PC-9 (cell line): Measurements from ENCODE around the gene FGD6. TPM values are rescaled to one million over a fixed set of nuclear protein-coding genes. Genes with fewer than 3 reads are reported as not detected.
"Not testable (repeated sequence)": the region's sequence is repeated elsewhere in the genome, so short reads cannot be mapped to it uniquely, and the experiment has no call there.

Experiments
- BruUV-seq: library from RNA; stranded (reverse); fragments of 400-500 nt; replicated peaks from 2 replicates; lab custom pipeline; 2021; lab: Mats Ljungman, UMichigan
- CTCF ChIA-PET: fragments of 300-600 bp; sonication (Branson Sonifier 250); formaldehyde crosslinking; loops from one replicate; lab custom pipeline; 2022; ENCODE audit warnings: antibody characterized with exemption; lab: Charles Lee
- POLR2A ChIA-PET: fragments of 300-600 bp; sonication (Branson Sonifier 250); formaldehyde crosslinking; loops from one replicate; lab custom pipeline; 2022; ENCODE audit warnings: antibody characterized with exemption; ENCODE audit not compliant: unreplicated experiment; lab: Charles Lee
- DNase-seq, 2 experiments: peaks; one replicate each; pipeline versions ENCODE4 v3.0.0 to v3.0.0-alpha.2; 2015 to 2022; ENCODE audit warnings: mixed read lengths in 1 of 2
- H2AFZ ChIP-seq: fragments of 200-600 bp; sonication (generic); 2 replicates; pipeline ENCODE4 v1.8.1; 2017; ENCODE audit warnings: antibody characterized with exemption
- H3F3A ChIP-seq: fragments of 200-600 bp; sonication (generic); 2 replicates; pipeline ENCODE4 v1.8.1; 2017; ENCODE audit warnings: antibody characterized with exemption, mild to moderate bottlenecking, low read depth; ENCODE audit not compliant: insufficient read depth
- H3K27ac ChIP-seq: fragments of 200-600 bp; sonication (generic); 2 replicates; pipeline ENCODE4 v1.6.1; 2016; ENCODE audit warnings: mixed run types
- H3K27me3 ChIP-seq: fragments of 200-600 bp; sonication (generic); 2 replicates; pipeline ENCODE4 v1.6.1; 2016; ENCODE audit warnings: low read depth, mixed run types; ENCODE audit not compliant: insufficient read depth
- H3K36me3 ChIP-seq: fragments of 200-600 bp; sonication (generic); 2 replicates; pipeline ENCODE4 v1.6.1; 2016; ENCODE audit warnings: low read depth, mixed run types
- H3K4me1 ChIP-seq: fragments of 200-600 bp; sonication (generic); replicated peaks from 2 replicates; pipeline ENCODE4 v1.6.1; 2016; ENCODE audit warnings: mixed run types; ENCODE audit not compliant: insufficient read depth
- H3K4me2 ChIP-seq: fragments of 200-600 bp; sonication (generic); 2 replicates; pipeline ENCODE4 v1.6.1; 2017; ENCODE audit warnings: mixed run types
- H3K4me3 ChIP-seq: fragments of 200-600 bp; sonication (generic); 2 replicates; pipeline ENCODE4 v1.6.1; 2016; ENCODE audit warnings: mixed run types
- H3K79me2 ChIP-seq: fragments of 200-600 bp; sonication (generic); 2 replicates; pipeline ENCODE4 v1.6.1; 2017; ENCODE audit warnings: low read depth, mixed run types
- H3K9me2 ChIP-seq: fragments of 200-600 bp; sonication (generic); 2 replicates; pipeline ENCODE4 v1.8.1; 2017; ENCODE audit warnings: mild to moderate bottlenecking; ENCODE audit not compliant: insufficient read depth
- H3K9me3 ChIP-seq: fragments of 200-600 bp; sonication (generic); 2 replicates; pipeline ENCODE4 v1.8.1; 2016; ENCODE audit warnings: low read depth; ENCODE audit not compliant: insufficient read depth
- H4K20me1 ChIP-seq: fragments of 200-600 bp; sonication (generic); 2 replicates; pipeline ENCODE4 v1.8.1; 2017; ENCODE audit not compliant: insufficient read depth
- CTCF ChIP-seq: fragments of 200-600 bp; sonication (generic); conservative IDR thresholded peaks from 2 replicates; pipeline ENCODE4 v1.6.1; 2017; ENCODE audit warnings: mixed run types, antibody characterized with exemption, mild to moderate bottlenecking, moderate library complexity
- EZH2 ChIP-seq: fragments of 200-600 bp; sonication (generic); IDR thresholded peaks from 2 replicates; pipeline ENCODE4 v1.8.0; 2017; ENCODE audit warnings: antibody characterized with exemption, low read depth
- intact Hi-C: fragments of 100-400 bp; cut with micrococcal nuclease; formaldehyde crosslinking; loops from one replicate; pipeline ENCODE4 v1.10.0; 2022; ENCODE audit not compliant: unreplicated experiment
- total RNA-seq: library from RNA; stranded (reverse); gene quantifications from 2 replicates; pipeline ENCODE4 v1.2.3, GENCODE V29; 2021

Gene FGD6
- total RNA-seq, 1 experiment from 2014 or later = 22.0 TPM

DNA sequence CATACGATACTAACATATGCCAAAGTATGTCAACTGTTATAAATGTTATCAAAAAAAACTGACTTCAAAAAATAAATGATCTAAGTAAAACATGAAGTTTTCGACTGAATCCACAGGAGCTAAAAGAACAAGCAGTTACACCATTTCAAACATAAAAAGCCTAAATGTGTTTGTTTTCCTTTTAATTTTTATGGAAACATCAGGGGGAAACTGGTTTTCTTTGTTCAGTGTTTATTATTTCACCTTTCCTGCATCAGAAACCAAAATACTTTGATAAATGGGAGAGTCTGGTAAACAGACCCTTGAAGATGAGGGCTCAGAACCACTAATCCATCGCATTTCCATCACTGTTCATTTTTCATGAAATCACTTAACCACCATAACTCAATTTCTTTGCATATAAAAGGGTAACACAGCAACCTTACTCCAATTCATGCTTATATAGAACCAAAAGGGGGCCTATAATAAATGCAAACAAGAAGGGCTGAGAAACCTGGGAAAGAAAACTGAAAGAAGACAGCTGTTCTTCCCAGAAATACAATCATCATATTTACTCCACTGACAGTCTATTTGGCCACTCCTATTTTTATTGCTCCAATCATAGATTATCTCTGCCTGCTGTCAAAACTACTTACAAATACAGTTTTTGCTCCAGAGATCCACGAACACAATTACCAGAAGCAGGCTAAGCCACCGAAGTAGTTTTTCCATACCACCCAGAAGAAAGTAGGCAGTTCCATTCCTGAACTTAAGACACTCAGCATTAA lies 17.0 kb downstream of the FGD6 start:
- ChIA-PET POLR2A (interaction anchor here (0.7 kb wide), 2 partner anchors 14 to 293 kb away, joined by 3 to 5 read pairs; no protein-coding TSS in a partner anchor), CTCF (no interaction called here)
- Histone ChIP-seq H3K27ac (peak overlapping the region; percentile 98), H4K20me1 (no peaks in the 10 kb centered on the region), H3K9me2 (no peaks in the 10 kb centered on the region), H3K9me3 (no peaks in the 10 kb centered on the region), H3K4me2 (peak overlapping the region; percentile 74), H3K36me3 (peaks cover 8% of the 10 kb centered on the region; the same call in 1 of the 2 replicates), H3K27me3 (no peaks in the 10 kb centered on the region), H3K4me1 (peaks cover 63% of the 10 kb centered on the region), H3F3A (peaks cover 47% of the 10 kb centered on the region), H2AFZ (no peak overlapping the region), H3K4me3 (peak overlapping the region; percentile 41), H3K79me2 (peaks cover 84% of the 10 kb centered on the region)
- BruUV-seq = no TSS peak
- intact Hi-C loops = loop anchor here (2.0 to 5.0 kb wide), 2 partner anchors 16 to 83 kb away; partner anchors contain the start of genes FGD6 and VEZT
- no peak for TF ChIP-seq CTCF
- no peak for TF ChIP-seq EZH2
- DNase-seq = no peak

- Histone ChIP-seq H3K27me3 (no peaks in the 10 kb centered on the region), H4K20me1 (no peaks in the 10 kb centered on the region), H3K9me2 (no peaks in the 10 kb centered on the region), H3K4me2 (no peak overlapping the region), H3F3A (peaks cover 35% of the 10 kb centered on the region), H3K36me3 (peaks cover 8% of the 10 kb centered on the region; the same call in 1 of the 2 replicates), H3K4me1 (peaks cover 51% of the 10 kb centered on the region), H3K27ac (peak overlapping the region; percentile 98), H3K79me2 (peaks cover 88% of the 10 kb centered on the region), H3K4me3 (no peak overlapping the region), H3K9me3 (no peaks in the 10 kb centered on the region), H2AFZ (no peak overlapping the region)
- TF ChIP-seq EZH2 = no peak
- TF ChIP-seq CTCF = no peak
- ChIA-PET CTCF (interaction anchor here (0.7 kb wide), 1 partner anchor 125 kb away, joined by 6 read pairs; no protein-coding TSS in a partner anchor), POLR2A (interaction anchor here (0.6 kb wide), 1 partner anchor 1413 kb away, joined by 4 read pairs; no protein-coding TSS in a partner anchor)
- intact Hi-C loops = no loop called here
- no TSS peak for BruUV-seq
- DNase-seq = no peak
Measured at GRCh38 chr12:95198914-95199313, 18.4 kb downstream of the FGD6 start.

DNA sequence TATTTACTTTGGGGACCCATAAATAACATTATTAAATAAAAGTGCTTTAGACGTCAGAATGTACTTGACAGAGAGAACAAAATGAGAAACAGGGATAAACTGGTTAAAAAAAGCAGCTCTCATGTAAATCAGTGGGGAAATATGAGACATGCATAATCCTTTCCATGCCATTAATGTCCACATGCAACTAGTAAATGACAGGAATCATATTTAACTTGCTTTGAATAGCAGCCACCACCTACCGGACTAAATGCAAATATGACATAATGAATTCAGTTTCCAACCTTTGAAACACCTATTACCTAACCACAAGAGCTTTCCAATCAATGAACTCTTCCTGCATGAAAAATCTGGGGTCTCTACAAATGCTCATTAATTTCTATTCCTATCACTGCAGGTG lies 19.6 kb downstream of the FGD6 start:
- BruUV-seq = no TSS peak
- Histone ChIP-seq H3K4me3 (no peak overlapping the region), H3K9me2 (no peaks in the 10 kb centered on the region), H3K9me3 (no peaks in the 10 kb centered on the region), H4K20me1 (no peaks in the 10 kb centered on the region), H3K4me2 (no peak overlapping the region), H3F3A (peaks cover 25% of the 10 kb centered on the region), H3K36me3 (peaks cover under 1% of the 10 kb centered on the region; the same call in 1 of the 2 replicates), H2AFZ (no peak overlapping the region), H3K27me3 (no peaks in the 10 kb centered on the region), H3K79me2 (peaks cover 83% of the 10 kb centered on the region), H3K4me1 (peaks cover 38% of the 10 kb centered on the region), H3K27ac (no peak overlapping the region)
- ChIA-PET POLR2A (interaction anchor here (1.0 kb wide), 1 partner anchor 18 kb away, joined by 4 read pairs; no protein-coding TSS in a partner anchor), CTCF (no interaction called here)
- no peak for DNase-seq
- TF ChIP-seq EZH2 (no peak), CTCF (no peak)
- intact Hi-C loops = no loop called here

- intact Hi-C loops, H4K20me1 ChIP-seq, H3K4me3 ChIP-seq, H2AFZ ChIP-seq, DNase-seq, H3K9me2 ChIP-seq, H3K36me3 ChIP-seq, H3K27ac ChIP-seq, BruUV-seq, H3K4me2 ChIP-seq, CTCF ChIA-PET, POLR2A ChIA-PET, H3K9me3 ChIP-seq, H3K27me3 ChIP-seq: not testable (repeated sequence)
- peaks cover 84% of the 10 kb centered on the region for H3K79me2 ChIP-seq
- peaks cover 32% of the 10 kb centered on the region for H3K4me1 ChIP-seq
- peaks cover 25% of the 10 kb centered on the region for H3F3A ChIP-seq
Measured at GRCh38 chr12:95196875-95197569, 20.2 kb downstream of the FGD6 start.
